SK-N-SH treated with all-trans-retinoic acid at 6 μM for 48 hours (cell line): ENCODE results near the gene OXTR.
"Not testable (repeated sequence)": the region's sequence is repeated elsewhere in the genome, so short reads cannot be mapped to it uniquely, and the experiment has no call there.

ENCODE experiments used
- ATAC-seq: fragments of 200-7000 bp; cut with Tn5 transposase; 3 replicates; pipeline ENCODE4 v1.9.1; 2020; ENCODE audit warnings: mild to moderate bottlenecking, moderate library complexity
- ARNTL ChIP-seq: fragments of 450-650 bp; formaldehyde crosslinking; IDR thresholded peaks from 2 replicates; pipeline ENCODE4 v1.5.0; 2020; ENCODE audit warnings: low read depth, mild to moderate bottlenecking, moderate library complexity, borderline replicate concordance
- BACH2 ChIP-seq: fragments of 250-450 bp; sonication (Bioruptor Pico); IDR thresholded peaks from 2 replicates; pipeline ENCODE4 v1.9.0; 2021; ENCODE audit warnings: mild to moderate bottlenecking, borderline replicate concordance
- CREB5 ChIP-seq: fragments of 250-450 bp; sonication (Bioruptor Pico); IDR thresholded peaks from 2 replicates; pipeline ENCODE4 v1.5.1; 2020; ENCODE audit warnings: low read depth, mild to moderate bottlenecking, moderate library complexity
- CSDC2 ChIP-seq: fragments of 250-450 bp; sonication (Bioruptor Pico); IDR thresholded peaks from 2 replicates; pipeline ENCODE4 v1.5.0; 2020; ENCODE audit warnings: mild to moderate bottlenecking, moderate library complexity
- CSRNP3 ChIP-seq: fragments of 250-450 bp; sonication (Bioruptor Pico); IDR thresholded peaks from 2 replicates; pipeline ENCODE4 v1.5.1; 2021; ENCODE audit warnings: mild to moderate bottlenecking, moderate library complexity
- ESRRG ChIP-seq: fragments of 250-450 bp; sonication (Bioruptor Pico); IDR thresholded peaks from 2 replicates; pipeline ENCODE4 v1.6.1; 2021; ENCODE audit warnings: mild to moderate bottlenecking
- GLIS3 ChIP-seq: fragments of 250-450 bp; sonication (Bioruptor Pico); IDR thresholded peaks from 2 replicates; pipeline ENCODE4 v1.5.0; 2020; ENCODE audit warnings: mild to moderate bottlenecking, moderate library complexity
- OSR1 ChIP-seq: fragments of 250-450 bp; sonication (Bioruptor Pico); IDR thresholded peaks from 2 replicates; pipeline ENCODE4 v1.8.0; 2022; ENCODE audit warnings: moderate library complexity, mild to moderate bottlenecking, inconsistent platforms
- PATZ1 ChIP-seq: fragments of 250-450 bp; sonication (Bioruptor Pico); IDR thresholded peaks from 2 replicates; pipeline ENCODE4 v1.8.0; 2020; ENCODE audit warnings: mild to moderate bottlenecking, moderate library complexity, borderline replicate concordance
- POU6F1 ChIP-seq: fragments of 250-450 bp; sonication (Bioruptor Pico); IDR thresholded peaks from 2 replicates; pipeline ENCODE4 v1.8.0; 2021; ENCODE audit warnings: low read depth, mild to moderate bottlenecking, moderate library complexity, borderline replicate concordance
- PPARA ChIP-seq: fragments of 250-450 bp; sonication (Bioruptor Pico); IDR thresholded peaks from 2 replicates; pipeline ENCODE4 v1.5.0; 2020; ENCODE audit warnings: mild to moderate bottlenecking, borderline replicate concordance
- RARB ChIP-seq: fragments of 250-450 bp; sonication (Bioruptor Pico); IDR thresholded peaks from 2 replicates; pipeline ENCODE4 v1.8.0; 2021; ENCODE audit warnings: mild to moderate bottlenecking, moderate library complexity
- SNAI2 ChIP-seq: fragments of 250-450 bp; sonication (Bioruptor Pico); IDR thresholded peaks from 2 replicates; pipeline ENCODE4 v1.5.0; 2020; ENCODE audit warnings: mild to moderate bottlenecking, moderate library complexity
- TCF4 ChIP-seq: fragments of 250-450 bp; sonication (Bioruptor Pico); IDR thresholded peaks from 2 replicates; pipeline ENCODE4 v1.8.0; 2021; ENCODE audit warnings: mild to moderate bottlenecking, moderate library complexity, borderline replicate concordance
- TOX ChIP-seq: fragments of 250-450 bp; sonication (Bioruptor Pico); IDR thresholded peaks from 2 replicates; pipeline ENCODE4 v1.8.0; 2021; ENCODE audit warnings: mild to moderate bottlenecking, moderate library complexity, borderline replicate concordance
- TSHZ2 ChIP-seq: fragments of 250-450 bp; sonication (Bioruptor Pico); IDR thresholded peaks from 2 replicates; pipeline ENCODE4 v1.5.0; 2020; ENCODE audit warnings: mild to moderate bottlenecking, moderate library complexity
- ZC3H10 ChIP-seq: fragments of 250-450 bp; sonication (Bioruptor Pico); IDR thresholded peaks from 2 replicates; pipeline ENCODE4 v1.5.1; 2021; ENCODE audit warnings: mild to moderate bottlenecking, moderate library complexity
- ZFP3 ChIP-seq: fragments of 250-450 bp; sonication (Bioruptor Pico); IDR thresholded peaks from 2 replicates; pipeline ENCODE4 v1.5.0; 2020; ENCODE audit warnings: mild to moderate bottlenecking, moderate library complexity
- ZFP30 ChIP-seq: fragments of 450-650 bp; formaldehyde crosslinking; IDR thresholded peaks from 2 replicates; pipeline ENCODE4 v1.5.0; 2022; ENCODE audit warnings: mild to moderate bottlenecking, moderate library complexity
- ZNF565 ChIP-seq: fragments of 450-650 bp; formaldehyde crosslinking; conservative IDR thresholded peaks from 2 replicates; pipeline ENCODE4 v1.5.0; 2020; ENCODE audit warnings: low read depth, mild to moderate bottlenecking, moderate library complexity
- ZNF70 ChIP-seq: fragments of 450-650 bp; formaldehyde crosslinking; IDR thresholded peaks from 2 replicates; pipeline ENCODE4 v1.5.0; 2020; ENCODE audit warnings: mild to moderate bottlenecking, moderate library complexity
- ZNF8 ChIP-seq: fragments of 450-650 bp; formaldehyde crosslinking; IDR thresholded peaks from 2 replicates; pipeline ENCODE4 v1.5.0; 2020; ENCODE audit warnings: mild to moderate bottlenecking, moderate library complexity

The OXTR gene

GRCh38 chr3:8723612-8724011 lies 45.8 kb downstream of the OXTR start:
- TF ChIP-seq ESRRG = no peak
- TF ChIP-seq TOX = no peak
- TF ChIP-seq ZFP3 (CRISPR knock-in tag) = no peak
- TF ChIP-seq CREB5 = no peak
- no peak for TF ChIP-seq OSR1
- TF ChIP-seq PATZ1 (CRISPR knock-in tag) = no peak
- TF ChIP-seq CSDC2 (CRISPR knock-in tag) = no peak
- no peak for TF ChIP-seq SNAI2

GRCh38 chr3:8722808-8723207 lies 46.6 kb downstream of the OXTR start:
- ATAC-seq = no peak
- TF ChIP-seq ZFP30 (no peak), POU6F1 (CRISPR knock-in tag) (no peak), TCF4 (CRISPR knock-in tag) (no peak), ARNTL (CRISPR knock-in tag) (no peak), BACH2 (CRISPR knock-in tag) (no peak), PATZ1 (CRISPR knock-in tag) (no peak), TOX (no peak), CSDC2 (CRISPR knock-in tag) (no peak), CSRNP3 (CRISPR knock-in tag) (no peak), GLIS3 (CRISPR knock-in tag) (no peak), ZNF565 (CRISPR knock-in tag) (no peak), ZFP3 (CRISPR knock-in tag) (no peak), RARB (CRISPR knock-in tag) (no peak), PPARA (CRISPR knock-in tag) (no peak), ZC3H10 (no peak)

More at GRCh38 chr3:8723612-8724011, 45.8 kb downstream of the OXTR start:
- ATAC-seq = no peak

- ATAC-seq = not testable (repeated sequence)
Measured at GRCh38 chr3:8715757-8716156, 53.7 kb downstream of the OXTR start.

- peak; percentile 75 for ATAC-seq
- TF ChIP-seq POU6F1 (CRISPR knock-in tag) = no peak
- no peak for TF ChIP-seq SNAI2
- no peak for TF ChIP-seq ZNF70 (CRISPR knock-in tag)
- TF ChIP-seq ZNF8 (CRISPR knock-in tag) = no peak
- no peak for TF ChIP-seq TSHZ2 (CRISPR knock-in tag)
- no peak for TF ChIP-seq ZC3H10
- no peak for TF ChIP-seq ZFP3 (CRISPR knock-in tag)
Measured at GRCh38 chr3:8713901-8714759, 55.3 kb downstream of the OXTR start.
